ENCODE measurements around the gene SHH.

SHH gene

DNA sequence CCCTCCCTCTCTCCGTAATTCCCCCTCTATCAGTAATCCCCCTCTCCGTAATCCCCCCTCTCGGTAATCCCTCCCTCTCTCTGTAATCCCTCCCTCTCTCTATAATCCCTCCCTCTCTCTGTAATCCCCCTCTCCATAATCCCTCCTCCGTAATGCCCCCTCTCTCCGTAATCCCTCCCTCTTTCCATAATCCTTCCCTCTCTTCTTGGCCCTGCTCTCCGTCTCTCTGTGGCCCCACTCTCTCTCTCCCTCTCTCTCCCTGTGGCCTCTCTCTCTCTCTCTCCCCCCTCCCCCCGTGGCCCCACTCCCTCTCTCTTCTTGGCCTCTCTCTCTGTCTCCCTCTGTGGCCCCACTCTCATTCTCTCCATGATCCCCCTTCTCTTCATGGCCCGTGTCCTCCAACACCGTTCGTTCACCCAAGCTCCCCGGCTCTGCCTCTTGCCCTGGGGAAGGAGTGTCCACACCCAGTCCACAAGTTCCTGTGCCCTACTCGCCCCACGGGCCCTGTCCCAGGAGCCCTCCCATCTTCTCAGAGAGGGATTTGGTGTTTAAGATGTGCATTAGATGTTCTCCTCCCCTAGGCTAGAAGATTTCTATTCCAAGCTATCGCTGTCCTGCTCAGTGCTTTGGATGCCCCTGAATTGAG lies 19.8 kb downstream of the SHH start:
- no peak for DNase-seq (ENCODE audit: low read depth)

DNA sequence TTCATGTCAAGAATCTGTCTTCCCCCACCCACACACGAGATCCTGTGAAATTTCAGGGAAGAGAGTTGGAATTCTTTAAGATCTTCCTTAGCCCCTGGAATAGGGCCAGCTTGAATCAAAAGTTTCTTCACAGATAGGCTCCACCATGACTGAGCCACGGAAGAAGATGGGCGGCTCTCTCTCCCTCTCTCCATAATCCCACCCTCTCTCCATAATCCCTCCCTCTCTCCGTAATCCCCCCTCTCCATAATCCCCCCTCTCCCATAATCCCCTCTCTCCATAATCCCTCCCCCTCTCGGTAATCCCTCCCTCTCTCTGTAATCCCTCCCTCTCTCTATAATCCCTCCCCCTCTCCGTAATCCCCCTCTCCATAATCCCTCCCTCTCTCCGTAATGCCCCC lies 20.4 kb downstream of the SHH start:
- no peak for DNase-seq (ENCODE audit: low read depth)

DNA sequence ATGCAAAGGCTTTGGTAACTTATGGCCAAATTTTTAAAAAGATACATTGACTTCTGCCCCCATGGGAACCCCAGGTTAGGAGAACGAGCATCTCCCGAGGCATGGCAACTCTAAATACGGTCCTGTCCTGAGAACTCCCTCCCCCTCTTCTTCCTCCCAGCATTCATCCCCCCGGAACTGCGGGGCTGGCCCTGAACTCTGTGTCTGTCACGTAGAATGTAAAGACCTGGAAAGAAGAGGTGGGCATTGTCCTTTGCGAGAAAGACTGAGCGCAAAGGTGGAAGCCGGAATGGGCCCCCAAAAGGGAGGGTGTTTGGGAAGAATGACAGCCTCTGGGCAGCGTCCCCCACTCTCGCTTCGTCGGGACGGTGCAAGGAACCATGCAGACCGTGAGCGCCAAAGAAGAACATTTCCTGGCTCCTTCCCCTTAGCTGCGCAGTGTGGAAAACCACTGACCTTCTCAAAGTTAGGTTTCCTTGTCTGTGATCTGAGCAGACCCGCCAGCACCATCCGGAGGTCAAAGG lies 21.0 kb downstream of the SHH start:
- no peak for DNase-seq (ENCODE audit: low read depth)

DNA sequence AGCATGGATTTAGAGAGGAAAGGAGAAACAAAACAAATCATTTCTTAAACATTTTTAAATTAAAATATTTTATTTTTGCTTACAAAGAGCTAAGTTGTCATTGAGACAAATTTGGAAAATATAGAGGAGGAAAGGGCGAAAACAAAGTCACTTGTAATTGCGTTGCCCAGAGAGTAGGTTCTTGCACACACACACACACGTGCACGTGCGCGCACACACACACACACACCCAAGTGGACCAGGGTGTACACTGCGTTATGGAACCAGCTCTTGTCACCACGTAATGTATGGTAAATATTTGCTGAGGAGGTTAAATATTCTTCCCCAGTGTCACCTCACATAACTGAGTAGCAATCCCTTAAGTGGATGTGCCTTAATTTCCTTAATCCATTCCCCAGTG lies 21.6 kb downstream of the SHH start:
- no peak for DNase-seq (ENCODE audit: low read depth)

DNA sequence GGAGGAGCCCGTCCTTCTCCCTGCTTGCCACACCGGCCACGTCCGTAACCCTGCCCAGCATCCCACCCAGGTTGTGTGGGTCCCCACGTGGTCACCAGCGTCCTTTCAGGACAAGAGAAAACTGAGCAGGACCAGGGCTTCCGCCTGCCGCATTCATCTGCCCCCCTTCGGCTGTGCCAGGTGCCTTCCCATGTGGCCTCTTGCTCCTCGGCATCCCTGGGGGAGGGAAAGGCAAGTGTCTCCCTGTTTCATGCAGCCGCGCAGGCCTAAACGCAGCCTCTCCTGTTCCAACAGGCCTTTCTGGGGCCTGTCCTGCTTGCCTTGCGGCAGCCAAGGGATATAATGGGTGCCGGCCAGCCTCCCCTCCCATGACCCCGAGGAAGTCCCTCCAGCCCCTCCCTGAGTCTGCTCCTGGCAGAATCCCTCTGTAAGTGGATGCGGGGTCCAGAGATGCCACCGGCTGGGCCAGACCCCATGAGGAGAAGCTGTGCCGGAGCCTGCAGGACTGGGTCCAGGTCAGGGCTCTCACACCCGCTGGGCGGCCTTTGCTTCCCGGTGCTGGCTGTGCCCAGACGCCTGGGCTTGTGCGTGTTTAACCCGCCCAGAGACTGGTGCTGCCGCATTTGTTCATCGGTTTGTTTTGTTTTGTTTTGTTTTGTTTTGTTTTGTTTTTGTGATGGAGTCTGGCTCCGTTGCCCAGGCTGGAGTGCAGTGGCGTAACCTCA lies 23.1 kb downstream of the SHH start:
- DNase-seq (ENCODE audit: low read depth): no peak

DNA sequence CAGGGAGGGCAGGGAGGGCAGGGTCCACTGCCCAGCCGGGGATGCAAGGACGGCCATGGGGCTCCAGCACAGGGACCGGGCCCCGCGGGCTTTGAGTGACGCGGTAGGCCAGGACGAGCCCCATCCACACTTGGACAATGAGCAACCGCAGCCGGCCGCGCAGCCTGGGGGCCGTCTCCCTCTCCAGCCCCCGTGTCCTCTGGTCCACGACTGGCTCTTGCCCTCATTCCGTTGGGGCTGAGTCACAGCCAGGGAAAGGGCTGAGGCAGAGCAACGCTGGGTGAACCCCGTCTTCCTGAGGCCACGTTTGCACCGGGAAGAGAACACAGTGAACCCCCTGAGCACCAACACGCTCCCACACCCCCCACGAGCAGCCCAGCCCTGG lies 23.7 kb downstream of the SHH start:
- DNase-seq (ENCODE audit: low read depth): no peak

DNA sequence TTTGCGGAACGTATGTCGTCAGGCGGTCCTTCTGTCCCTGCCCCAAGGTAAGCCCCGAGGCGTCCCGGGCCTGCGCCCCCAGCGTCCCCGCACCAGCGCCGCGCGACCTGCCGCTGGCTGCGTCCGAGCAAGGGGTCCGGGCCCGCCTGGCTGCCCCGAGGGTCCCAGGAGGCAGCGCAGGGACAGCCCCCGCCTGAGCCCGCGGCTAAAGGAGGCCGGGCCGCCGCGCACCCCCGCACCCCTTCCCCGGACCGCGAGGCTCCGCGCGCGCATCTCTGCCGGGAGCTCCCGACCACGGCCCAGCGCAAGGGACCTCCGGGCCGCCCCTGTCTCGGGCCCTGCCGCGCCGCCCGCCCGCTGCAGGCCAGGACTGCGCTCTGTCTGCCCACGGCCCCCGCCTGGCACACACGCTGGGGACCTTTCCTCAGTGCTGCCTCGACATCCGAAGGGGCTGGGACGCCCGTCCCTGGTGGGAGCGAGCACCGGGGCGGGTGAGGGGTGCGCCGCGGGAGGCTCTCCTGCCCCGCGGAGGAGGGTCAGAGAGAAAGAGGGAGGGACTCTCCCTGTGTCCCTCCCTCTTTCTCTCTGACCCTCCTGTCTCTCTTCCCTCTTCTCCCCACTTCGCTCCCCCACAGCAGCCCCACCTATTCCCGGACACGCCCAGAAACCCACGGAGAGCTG lies 25.0 kb downstream of the SHH start:
- no peak for DNase-seq (ENCODE audit: low read depth)

DNA sequence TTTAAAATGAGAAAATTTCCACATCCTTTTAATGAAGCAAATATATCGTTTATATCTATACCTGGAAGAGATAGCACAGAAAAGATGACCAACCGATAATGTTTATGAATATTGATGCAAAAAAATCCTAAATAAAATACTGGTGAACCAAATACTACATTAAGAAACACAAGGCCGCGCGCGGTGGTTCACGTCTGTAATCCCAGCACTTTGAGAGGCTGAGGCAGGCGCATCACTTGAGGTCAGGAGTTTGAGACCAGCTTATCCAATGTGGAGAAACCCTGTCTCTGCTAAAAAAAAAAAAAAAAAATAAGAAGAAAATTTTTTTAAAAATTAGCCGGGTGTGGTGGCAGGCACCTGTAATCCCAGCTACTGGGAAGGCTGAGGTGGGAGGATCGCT lies 25.8 kb downstream of the SHH start:
- DNase-seq (ENCODE audit: low read depth): no peak

DNA sequence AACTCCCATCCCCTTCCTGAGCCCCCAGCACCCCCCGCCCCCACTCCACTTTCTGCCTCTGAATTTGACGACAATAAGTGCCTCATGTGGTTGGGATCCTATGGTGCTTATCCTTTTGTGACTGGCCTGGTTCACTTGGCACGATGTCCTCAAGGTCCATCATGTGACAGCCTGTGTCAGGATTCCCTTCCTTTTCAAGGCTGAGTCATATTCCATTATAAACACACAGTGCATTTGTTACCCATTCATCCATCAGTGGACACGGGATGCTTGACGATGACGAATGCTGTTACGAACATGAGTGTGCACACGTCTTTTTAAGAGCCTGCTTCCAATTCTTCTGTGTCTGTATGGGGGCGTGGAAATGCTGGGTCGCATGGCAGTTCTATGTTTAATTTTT lies 26.7 kb downstream of the SHH start:
- no peak for DNase-seq (ENCODE audit: low read depth)

DNA sequence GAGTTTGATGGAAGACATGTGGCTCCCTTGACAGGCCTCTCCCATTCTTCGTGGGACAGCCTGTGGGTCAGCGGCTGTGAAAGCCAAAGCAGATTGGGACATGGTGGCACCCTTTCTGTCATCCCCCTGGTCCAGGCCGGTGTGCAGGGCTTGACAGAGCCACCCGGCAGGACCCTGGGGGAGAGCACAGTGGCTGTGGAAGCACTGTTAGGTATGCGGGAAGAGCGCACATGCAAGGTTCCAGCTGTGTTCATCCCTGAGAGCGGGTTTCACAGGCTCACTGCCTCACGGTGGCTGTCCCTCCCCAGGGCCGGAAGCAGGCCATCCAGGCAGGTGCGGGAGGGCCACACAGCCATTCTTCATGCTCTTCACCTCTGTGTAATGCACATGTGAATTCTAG lies 29.8 kb downstream of the SHH start:
- no peak for DNase-seq (ENCODE audit: low read depth)

DNA sequence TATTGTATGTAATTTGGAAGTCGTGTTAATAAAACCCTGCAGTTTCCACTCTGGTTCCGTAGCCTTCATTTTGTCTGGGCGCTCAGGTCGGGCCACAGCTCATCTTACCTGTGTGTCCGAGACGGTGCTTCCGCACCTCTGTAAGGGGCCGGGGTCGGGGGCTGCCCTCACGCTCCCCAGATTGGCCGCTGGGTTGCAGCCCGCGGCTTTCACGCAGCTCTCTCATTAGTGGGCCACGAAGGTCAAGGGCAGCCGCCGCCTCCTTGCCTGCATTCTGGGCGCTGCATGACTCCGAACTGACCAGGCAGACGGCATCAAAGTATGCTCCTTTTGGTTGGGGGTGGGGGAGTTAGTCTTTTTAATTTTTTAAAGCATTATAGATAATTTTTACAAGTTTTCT lies 30.8 kb downstream of the SHH start:
- no peak for DNase-seq (ENCODE audit: low read depth)

DNA sequence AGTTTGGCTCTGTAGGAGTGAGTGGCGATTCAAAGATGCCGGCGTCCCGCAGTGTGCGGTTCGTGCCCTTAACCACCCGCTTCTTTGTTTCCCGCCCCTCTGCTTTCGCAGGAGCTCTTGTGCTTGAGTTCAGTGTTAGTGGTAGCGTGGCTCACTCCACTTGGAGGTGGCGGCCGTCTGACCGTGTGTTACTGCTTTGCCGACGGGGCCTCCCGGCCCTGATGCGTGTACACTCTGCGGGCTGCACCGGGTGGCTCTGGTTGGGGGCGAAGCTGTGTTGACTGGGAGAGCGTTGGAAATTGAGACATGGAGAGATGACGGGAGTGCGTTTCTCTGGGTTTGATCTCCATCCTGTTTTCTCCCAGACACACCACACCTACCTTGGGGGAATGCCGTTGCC lies 31.4 kb downstream of the SHH start:
- no peak for DNase-seq (ENCODE audit: low read depth)

DNA sequence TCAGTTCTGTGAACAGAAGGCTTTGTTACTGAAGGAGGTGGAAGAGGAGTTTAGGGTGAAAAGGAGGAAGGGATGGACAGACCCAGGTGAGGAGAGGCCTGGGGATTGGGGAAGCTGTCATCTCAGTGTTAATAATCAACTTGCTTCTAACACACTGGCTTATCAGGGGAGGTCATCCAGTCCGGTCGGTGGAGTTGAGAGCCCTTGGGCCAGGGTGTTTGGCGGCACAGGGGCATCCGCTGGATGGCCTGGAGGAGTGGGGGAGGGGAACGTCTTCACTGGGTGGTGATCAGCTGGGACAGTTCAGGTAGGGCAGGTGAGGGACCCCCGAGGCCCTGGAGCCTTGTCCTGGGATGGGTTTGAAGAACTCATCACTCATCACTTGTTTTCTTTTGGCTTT lies 33.9 kb downstream of the SHH start:
- no peak for DNase-seq (ENCODE audit: low read depth)

DNA sequence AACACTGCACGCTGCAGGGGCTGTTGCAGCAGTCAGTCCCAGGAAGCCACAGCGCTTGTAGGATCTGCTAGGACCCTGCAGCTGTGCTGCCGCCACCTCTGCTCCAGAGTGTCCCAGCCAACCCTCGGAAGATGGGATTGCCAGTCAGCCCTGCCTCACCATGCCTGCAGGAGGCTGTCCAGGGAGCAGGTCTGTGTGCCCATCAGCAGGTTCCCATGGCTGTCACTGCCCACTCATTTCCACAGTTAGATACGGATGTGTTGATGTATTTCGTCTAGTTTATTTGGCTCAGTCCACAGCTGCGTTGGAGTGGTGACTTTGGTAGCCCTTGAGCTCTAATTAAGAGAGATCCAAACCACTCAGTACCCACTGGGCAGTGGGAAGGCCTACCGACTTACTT lies 35.7 kb downstream of the SHH start:
- no peak for DNase-seq (ENCODE audit: low read depth)

DNA sequence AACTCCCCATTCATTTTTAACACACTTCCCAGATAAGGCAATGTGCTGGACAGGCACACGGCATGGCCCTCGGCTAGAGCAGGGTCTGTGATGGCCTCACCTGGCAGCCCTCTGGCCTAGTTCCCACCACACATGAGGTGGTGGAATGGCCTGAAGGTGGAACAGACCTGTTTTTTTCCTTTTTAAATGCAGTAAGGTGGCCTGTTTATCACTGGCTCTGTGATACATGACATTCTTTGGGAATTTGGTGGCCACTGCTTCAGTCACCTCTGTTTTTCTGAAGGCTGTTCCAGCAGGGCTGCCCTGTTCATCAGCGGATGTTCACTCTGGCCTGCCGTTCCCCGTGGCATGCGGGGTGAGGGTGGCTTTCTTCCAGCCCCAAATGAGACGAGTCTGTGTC lies 36.6 kb downstream of the SHH start:
- DNase-seq (ENCODE audit: low read depth): no peak

DNA sequence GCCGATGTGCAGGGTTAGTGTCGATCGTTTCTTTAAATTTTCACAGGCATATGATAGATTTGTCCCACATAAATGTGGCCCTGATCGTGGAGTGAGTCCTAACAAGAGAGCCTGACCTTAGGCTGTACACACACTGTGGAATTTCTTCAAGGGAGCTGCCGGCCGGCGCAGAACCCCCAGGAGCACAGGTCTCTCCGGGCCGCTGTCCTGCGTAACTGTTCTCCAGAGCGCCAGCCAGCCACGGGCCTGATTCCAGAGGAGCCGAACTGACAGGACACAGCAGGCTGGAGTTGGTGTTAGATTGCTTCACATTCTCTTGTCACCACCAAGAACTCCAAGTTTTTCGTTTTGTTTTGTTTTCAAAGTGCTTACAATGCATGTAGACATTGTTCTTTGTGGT lies 37.3 kb downstream of the SHH start:
- no peak for DNase-seq (ENCODE audit: low read depth)

DNA sequence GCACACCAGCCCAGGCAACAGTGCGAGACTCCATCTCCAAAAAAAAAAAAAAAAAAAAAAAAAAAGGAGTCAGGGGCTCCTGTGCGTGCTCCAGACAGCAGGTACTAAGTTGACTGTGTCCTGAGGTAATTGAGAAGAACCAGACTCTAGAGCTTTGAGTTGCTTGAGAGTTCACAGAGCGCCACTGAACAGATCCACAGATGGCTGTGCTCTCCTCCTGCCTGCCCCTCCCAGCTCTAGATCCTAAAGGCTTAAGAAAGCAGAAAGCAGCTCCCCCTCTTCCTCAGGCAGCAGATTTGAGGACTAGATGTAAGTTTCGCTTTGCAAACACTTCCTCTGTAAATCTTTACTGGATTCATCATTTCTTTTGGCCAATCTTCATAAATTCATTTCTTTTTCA lies 38.7 kb downstream of the SHH start:
- DNase-seq (ENCODE audit: low read depth): no peak

DNA sequence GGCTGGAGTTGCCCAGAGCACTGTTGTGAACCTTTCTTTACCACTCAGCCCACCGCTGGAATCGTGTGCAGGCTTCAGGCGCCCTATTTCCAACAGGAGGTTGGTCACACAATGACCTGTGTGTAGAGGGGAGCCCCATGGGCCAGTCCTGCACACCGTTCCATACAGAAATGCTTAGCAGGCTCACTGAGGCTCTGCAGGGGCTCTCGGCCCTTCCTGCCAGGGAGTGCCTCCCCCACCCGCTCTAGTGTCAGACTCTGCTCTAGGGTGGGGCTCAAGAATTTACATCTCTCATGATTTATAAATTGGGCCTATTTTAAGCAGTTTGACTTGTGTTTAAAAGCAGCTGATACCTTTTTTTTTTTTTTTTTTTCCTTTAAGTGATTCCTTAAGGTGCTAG lies 42.0 kb downstream of the SHH start:
- DNase-seq (ENCODE audit: low read depth): no peak

DNA sequence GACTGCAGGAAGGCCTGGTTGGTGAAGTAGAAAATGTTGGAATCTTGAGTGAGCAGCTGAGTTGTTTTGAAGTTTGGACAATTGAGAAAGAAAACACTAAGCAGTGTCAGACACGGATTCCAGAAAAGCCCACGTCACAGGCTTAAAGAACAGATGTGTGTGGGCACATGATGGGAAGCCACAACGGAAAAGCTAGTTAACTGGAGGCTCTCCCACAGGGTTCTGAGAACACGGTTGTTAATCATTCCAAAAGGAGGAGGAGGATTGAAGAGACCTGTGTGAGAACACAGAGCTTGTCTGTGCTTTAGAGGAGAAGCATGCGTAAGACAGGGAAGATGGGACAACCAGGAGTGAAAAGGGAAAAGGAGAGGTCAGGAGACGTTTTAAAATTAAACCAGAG lies 42.6 kb downstream of the SHH start:
- no peak for DNase-seq (ENCODE audit: low read depth)

DNA sequence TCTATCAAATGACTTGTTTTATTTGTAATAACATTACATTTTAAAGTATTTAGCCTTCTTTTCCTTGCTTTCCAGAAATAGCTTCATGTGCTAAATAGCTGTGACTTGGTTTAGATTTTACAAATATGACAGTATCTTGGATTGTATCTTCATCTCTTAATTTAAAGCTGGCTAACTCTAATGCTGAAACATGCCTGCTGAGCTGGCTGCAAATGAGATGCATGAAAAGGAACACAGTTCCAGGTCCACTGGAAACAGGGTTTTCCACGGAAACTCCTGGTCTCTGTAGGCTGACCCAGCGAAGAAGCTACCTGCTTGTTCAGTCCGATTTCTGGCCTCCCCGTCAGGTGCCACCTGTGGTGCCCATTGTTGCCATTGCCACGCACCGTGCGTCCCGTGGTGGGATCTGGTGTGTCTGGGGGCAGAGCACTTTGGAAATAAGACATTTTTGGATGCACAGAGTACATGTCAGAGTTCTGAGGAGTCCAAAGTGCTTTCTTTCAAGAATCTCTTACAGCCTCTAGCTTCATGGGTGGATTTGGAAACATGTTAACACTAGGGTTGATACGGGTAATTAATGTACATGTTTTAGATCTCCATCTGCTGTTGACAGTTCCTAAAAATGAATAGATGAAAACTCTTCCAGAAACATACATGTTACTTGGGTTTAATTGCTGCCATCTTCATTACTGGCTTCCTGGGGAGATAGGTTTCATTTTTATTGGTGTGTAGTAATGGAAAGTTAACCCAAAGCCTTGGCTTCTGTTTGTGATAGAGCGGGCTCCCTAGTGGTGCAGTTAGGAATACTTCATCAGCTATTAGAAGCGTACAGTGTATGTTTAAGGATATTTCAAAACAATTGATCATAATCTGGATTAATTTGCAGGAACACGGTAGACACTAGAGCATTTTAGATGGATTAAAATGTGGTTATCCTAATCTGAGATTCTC lies 45.0 kb downstream of the SHH start:
- DNase-seq (ENCODE audit: low read depth): no peak

DNA sequence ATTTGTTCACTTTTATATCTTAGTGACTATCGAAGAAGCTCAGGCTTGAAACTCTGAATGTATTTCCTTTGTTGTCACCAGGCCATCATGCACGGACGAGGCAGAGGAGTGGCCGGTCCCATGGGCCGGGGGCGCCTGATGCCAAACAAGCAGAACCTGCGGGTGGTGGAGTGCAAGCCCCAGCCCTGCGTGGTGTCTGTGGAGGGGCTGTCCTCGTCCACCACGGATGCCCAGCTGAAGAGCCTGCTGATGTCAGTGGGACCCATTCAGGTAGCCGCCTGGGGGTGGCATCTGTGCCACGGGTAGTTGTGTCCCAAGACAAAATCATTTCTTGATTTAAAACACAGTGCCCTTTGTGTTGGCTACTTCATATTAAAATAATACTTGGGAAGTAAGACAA lies 45.9 kb downstream of the SHH start:
- no peak for DNase-seq (ENCODE audit: low read depth)

DNA sequence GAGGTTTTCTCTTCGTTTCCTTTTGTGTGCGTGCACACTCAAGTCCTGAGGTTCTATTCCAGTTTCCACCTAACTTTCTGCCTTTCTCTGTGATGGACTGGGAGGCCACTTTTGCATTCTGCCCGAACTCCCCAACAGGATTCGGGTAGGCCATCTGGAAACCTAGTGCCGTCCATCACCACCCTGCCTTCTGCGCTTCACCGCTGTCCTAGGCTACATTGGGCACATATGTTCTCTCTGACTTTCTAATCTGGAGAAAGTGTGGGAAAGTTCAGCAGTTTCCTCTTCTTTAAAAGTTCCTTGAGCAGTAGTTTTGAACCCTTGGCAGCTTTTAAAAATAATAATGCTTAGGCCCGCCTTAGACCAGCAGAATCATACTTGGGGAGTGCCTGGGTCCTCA lies 46.8 kb downstream of the SHH start:
- no peak for DNase-seq (ENCODE audit: low read depth)

Measured in stimulated activated CD8-positive, alpha-beta memory T cell treated with anti-CD3 and anti-CD28 coated beads, Interleukin-4, amount 100 ng/mL, for 24 hours (primary cell).